Nephron progenitor cell (in vitro differentiated cells): ENCODE results near the gene DMRT2.

Experiments used
- DNase-seq: peaks from one replicate; pipeline ENCODE4 v3.0.0; 2021
- H3K27ac Mint-ChIP-seq: 2 replicates; pipeline ENCODE4 v1.8.0; 2021; ENCODE audit warnings: mild to moderate bottlenecking, moderate library complexity, mixed read lengths
- H3K27me3 Mint-ChIP-seq: 2 replicates; pipeline ENCODE4 v1.8.0; 2021; ENCODE audit warnings: mild to moderate bottlenecking, low read depth, mixed read lengths; ENCODE audit not compliant: poor library complexity
- H3K36me3 Mint-ChIP-seq: 2 replicates; pipeline ENCODE4 v1.8.0; 2021; ENCODE audit warnings: low read depth, mixed read lengths
- H3K4me1 Mint-ChIP-seq: 2 replicates; pipeline ENCODE4 v1.8.0; 2021; ENCODE audit warnings: mixed read lengths
- H3K4me3 Mint-ChIP-seq: 2 replicates; pipeline ENCODE4 v1.8.0; 2021; ENCODE audit warnings: mild to moderate bottlenecking, moderate library complexity, mixed read lengths
- H3K9me3 Mint-ChIP-seq: 2 replicates; pipeline ENCODE4 v1.8.0; 2021; ENCODE audit warnings: mild to moderate bottlenecking, moderate library complexity, mixed read lengths
- CTCF ChIP-seq: fragments of 200-600 bp; sonication (generic); IDR thresholded peaks from 2 replicates; pipeline ENCODE4 v1.5.0; 2021; ENCODE audit warnings: antibody characterized with exemption

The DMRT2 gene

GRCh38 chr9:1024112-1024511 lies 26.0 kb upstream of the DMRT2 start:
- no peaks in the 10 kb centered on the region for H3K4me1 Mint-ChIP-seq
- H3K4me3 Mint-ChIP-seq, result no peak overlapping the region
- H3K27ac Mint-ChIP-seq, result no peak overlapping the region
- H3K27me3 Mint-ChIP-seq, result peaks cover 9% of the 10 kb centered on the region
- no peak for TF ChIP-seq CTCF
- H3K9me3 Mint-ChIP-seq, result peaks cover 53% of the 10 kb centered on the region
- H3K36me3 Mint-ChIP-seq, result no peaks in the 10 kb centered on the region
- no peak for DNase-seq

- no peaks in the 10 kb centered on the region for H3K4me1 Mint-ChIP-seq
- no peak for TF ChIP-seq CTCF
- no peak for DNase-seq
- no peaks in the 10 kb centered on the region for H3K36me3 Mint-ChIP-seq
- H3K9me3 Mint-ChIP-seq, result peaks cover 52% of the 10 kb centered on the region
- no peak overlapping the region for H3K4me3 Mint-ChIP-seq
- no peak overlapping the region for H3K27ac Mint-ChIP-seq
- peaks cover 7% of the 10 kb centered on the region for H3K27me3 Mint-ChIP-seq
Measured at GRCh38 chr9:1025131-1025530, 25.0 kb upstream of the DMRT2 start.

GRCh38 chr9:1026219-1026618 lies 23.9 kb upstream of the DMRT2 start:
- TF ChIP-seq CTCF, result no peak
- H3K36me3 Mint-ChIP-seq, result no peaks in the 10 kb centered on the region
- no peak overlapping the region for H3K4me3 Mint-ChIP-seq
- no peak for DNase-seq
- no peak overlapping the region for H3K27ac Mint-ChIP-seq
- H3K9me3 Mint-ChIP-seq, result peaks cover 48% of the 10 kb centered on the region
- peaks cover 7% of the 10 kb centered on the region for H3K27me3 Mint-ChIP-seq
- H3K4me1 Mint-ChIP-seq, result no peaks in the 10 kb centered on the region

GRCh38 chr9:1028501-1029190 lies 21.5 kb upstream of the DMRT2 start:
- H3K27ac Mint-ChIP-seq, result no peak overlapping the region

GRCh38 chr9:1031951-1032601 lies 18.1 kb upstream of the DMRT2 start:
- H3K4me3 Mint-ChIP-seq, result no peak overlapping the region
- no peak for TF ChIP-seq CTCF
- peaks cover 14% of the 10 kb centered on the region for H3K27me3 Mint-ChIP-seq

More at GRCh38 chr9:1028501-1029190, 21.5 kb upstream of the DMRT2 start:
- H3K27me3 Mint-ChIP-seq, result peaks cover 10% of the 10 kb centered on the region
- no peaks in the 10 kb centered on the region for H3K36me3 Mint-ChIP-seq
- no peak for TF ChIP-seq CTCF
- no peak for DNase-seq
- peaks cover 28% of the 10 kb centered on the region for H3K9me3 Mint-ChIP-seq
- H3K4me3 Mint-ChIP-seq, result no peak overlapping the region
- peaks cover 17% of the 10 kb centered on the region for H3K4me1 Mint-ChIP-seq

GRCh38 chr9:1034271-1034670 lies 15.9 kb upstream of the DMRT2 start:
- Mint-ChIP-seq H3K9me3 (peaks cover 4% of the 10 kb centered on the region), H3K4me1 (peaks cover 34% of the 10 kb centered on the region), H3K4me3 (no peak overlapping the region), H3K36me3 (no peaks in the 10 kb centered on the region), H3K27ac (no peak overlapping the region), H3K27me3 (peaks cover 7% of the 10 kb centered on the region)
- TF ChIP-seq CTCF, result no peak
- no peak for DNase-seq

More at GRCh38 chr9:1031951-1032601, 18.1 kb upstream of the DMRT2 start:
- Mint-ChIP-seq H3K27ac (no peak overlapping the region), H3K36me3 (no peaks in the 10 kb centered on the region), H3K9me3 (peaks cover 11% of the 10 kb centered on the region), H3K4me1 (peaks cover 31% of the 10 kb centered on the region)
- no peak for DNase-seq
